HEK293 (cell line): ENCODE results near the gene TBCA.

Experiments
- CTCF ChIA-PET: fragments of 350-600 bp; formaldehyde crosslinking; extraction: SDS; loops from one replicate; lab custom pipeline; 2021; ENCODE audit warnings: antibody characterized with exemption; lab: Yijun Ruan, JAX
- POLR2A ChIA-PET: fragments of 300-600 bp; formaldehyde crosslinking; extraction: SDS; loops from one replicate; lab custom pipeline; 2020; ENCODE audit warnings: antibody characterized with exemption, inconsistent platforms; lab: Yijun Ruan, JAX
- H3K27ac ChIP-seq: fragments of 200-500 bp; sonication (Bioruptor generic); 2 replicates; pipeline ENCODE4 v1.5.1; 2014; ENCODE audit warnings: low read depth, low read length, control low read depth, inconsistent platforms; ENCODE audit errors: extremely low read depth
- H3K36me3 ChIP-seq, 2 experiments: fragments of 200-500 bp in 1 of 2; sonication (Bioruptor generic) in 1 of 2; 1 replicate in 1 of 2; 2 replicates in 1 of 2; pipeline ENCODE4 v1.5.1; 2014 to 2017; ENCODE audit warnings: inconsistent platforms in 2 of 2, low read length in 2 of 2; ENCODE audit not compliant: control insufficient read depth in 2 of 2, insufficient read depth in 1 of 2
- H3K4me1 ChIP-seq: fragments of 200-500 bp; sonication (Bioruptor generic); 2 replicates; pipeline ENCODE4 v1.5.1; 2014; ENCODE audit warnings: mild to moderate bottlenecking, low read length, inconsistent platforms; ENCODE audit not compliant: control insufficient read depth, insufficient read depth
- H3K4me3 ChIP-seq: 2 replicates; pipeline ENCODE4 v1.5.1; 2011; ENCODE audit warnings: low read depth, mild to moderate bottlenecking, control low read depth, low read length, moderate library complexity
- H3K9me3 ChIP-seq: fragments of 200-500 bp; sonication (Bioruptor generic); 2 replicates; pipeline ENCODE4 v1.5.1; 2014; ENCODE audit warnings: low read depth, low read length, inconsistent platforms; ENCODE audit not compliant: control insufficient read depth, insufficient read depth
- HOXD13 ChIP-seq: sonication (generic); formaldehyde crosslinking; IDR thresholded peaks from 2 replicates; pipeline ENCODE4 v1.8.0; 2022; ENCODE audit warnings: missing genetic modification reagents, borderline replicate concordance
- OVOL3 ChIP-seq: fragments of 450-650 bp; formaldehyde crosslinking; IDR thresholded peaks from 2 replicates; pipeline ENCODE4 v1.5.1; 2016; ENCODE audit warnings: missing biosample characterization, missing genetic modification characterization
- SALL2 ChIP-seq: fragments of 450-650 bp; formaldehyde crosslinking; IDR thresholded peaks from 2 replicates; pipeline ENCODE4 v1.5.0; 2017; ENCODE audit warnings: missing biosample characterization, mild to moderate bottlenecking, missing genetic modification characterization, borderline replicate concordance
- SETDB1 ChIP-seq: IDR thresholded peaks from one replicate; pipeline ENCODE4 v1.6.1; 2017; ENCODE audit warnings: mild to moderate bottlenecking, low read length, moderate library complexity, mixed read lengths; ENCODE audit not compliant: insufficient read length
- ZBTB17 ChIP-seq: fragments of 450-650 bp; formaldehyde crosslinking; IDR thresholded peaks from 2 replicates; pipeline ENCODE4 v1.5.1; 2016; ENCODE audit warnings: missing biosample characterization, missing genetic modification characterization
- ZBTB21 ChIP-seq: fragments of 450-650 bp; formaldehyde crosslinking; IDR thresholded peaks from 2 replicates; pipeline ENCODE4 v1.5.1; 2017; ENCODE audit warnings: missing biosample characterization, missing genetic modification characterization
- ZNF114 ChIP-seq: fragments of 450-650 bp; formaldehyde crosslinking; IDR thresholded peaks from 2 replicates; pipeline ENCODE4 v1.5.0; 2017; ENCODE audit warnings: missing biosample characterization, missing genetic modification characterization
- ZNF2 ChIP-seq: fragments of 450-650 bp; formaldehyde crosslinking; IDR thresholded peaks from 2 replicates; pipeline ENCODE4 v1.5.1; 2016; ENCODE audit warnings: missing biosample characterization, missing genetic modification characterization
- ZNF248 ChIP-seq: fragments of 450-650 bp; formaldehyde crosslinking; IDR thresholded peaks from 2 replicates; pipeline ENCODE4 v1.5.1; 2017; ENCODE audit warnings: missing biosample characterization, missing genetic modification characterization
- ZNF274 ChIP-seq, 2 experiments: fragments of 200-500 bp in 1 of 2; fragments of 450-650 bp in 1 of 2; sonication (Bioruptor generic) in 1 of 2; formaldehyde crosslinking in 1 of 2; IDR thresholded peaks; 2 replicates each; pipeline versions ENCODE4 v1.5.1 to v1.6.1; 2014 to 2016; ENCODE audit warnings: borderline replicate concordance in 1 of 2, inconsistent platforms in 1 of 2, low read length in 1 of 2, missing biosample characterization in 1 of 2, missing genetic modification characterization in 1 of 2
- ZNF292 ChIP-seq: fragments of 450-650 bp; formaldehyde crosslinking; IDR thresholded peaks from 2 replicates; pipeline ENCODE4 v1.5.1; 2016; ENCODE audit warnings: low read depth, missing biosample characterization, missing genetic modification characterization, borderline replicate concordance
- ZNF521 ChIP-seq: fragments of 450-650 bp; formaldehyde crosslinking; IDR thresholded peaks from 2 replicates; pipeline ENCODE4 v1.5.1; 2017; ENCODE audit warnings: missing biosample characterization, mild to moderate bottlenecking, missing genetic modification characterization
- ZNF621 ChIP-seq: fragments of 450-650 bp; formaldehyde crosslinking; IDR thresholded peaks from 2 replicates; pipeline ENCODE4 v1.5.1; 2017; ENCODE audit warnings: missing biosample characterization, missing genetic modification characterization
- ZNF76 ChIP-seq: fragments of 450-650 bp; formaldehyde crosslinking; IDR thresholded peaks from 2 replicates; pipeline ENCODE4; 2016; ENCODE audit warnings: low read depth, missing biosample characterization, missing genetic modification characterization, borderline replicate concordance
- ZNF791 ChIP-seq: fragments of 450-650 bp; formaldehyde crosslinking; IDR thresholded peaks from 2 replicates; pipeline ENCODE4 v1.5.1; 2016; ENCODE audit warnings: missing biosample characterization, missing genetic modification characterization
- ZNF843 ChIP-seq: fragments of 450-650 bp; formaldehyde crosslinking; IDR thresholded peaks from 2 replicates; pipeline ENCODE4 v1.5.1; 2016; ENCODE audit warnings: missing biosample characterization, missing genetic modification characterization
- TF ChIP-seq, protein P1 (sequence below): fragments of 450-650 bp; formaldehyde crosslinking; IDR thresholded peaks from 2 replicates; pipeline ENCODE4 v1.5.1; 2016; ENCODE audit warnings: missing biosample characterization, missing genetic modification characterization
- TF ChIP-seq, protein P2 (sequence below): fragments of 450-650 bp; formaldehyde crosslinking; IDR thresholded peaks from 2 replicates; pipeline ENCODE4 v1.5.1; 2017; ENCODE audit warnings: missing biosample characterization, missing genetic modification characterization
- TF ChIP-seq, protein P3 (sequence below): fragments of 450-650 bp; formaldehyde crosslinking; IDR thresholded peaks from 2 replicates; pipeline ENCODE4 v1.5.1; 2016; ENCODE audit warnings: missing biosample characterization, missing genetic modification characterization
- TF ChIP-seq, protein P4 (sequence below): fragments of 450-650 bp; formaldehyde crosslinking; IDR thresholded peaks from 2 replicates; pipeline ENCODE4 v1.5.1; 2016; ENCODE audit warnings: missing biosample characterization, missing genetic modification characterization

Gene TBCA

GRCh38 chr5:77733130-77733529 is 43.0 kb downstream of the TBCA start:
- Histone ChIP-seq H3K4me3 (no peak overlapping the region), H3K4me1 (peaks cover 3% of the 10 kb centered on the region; the same call in 1 of the 2 replicates), H3K27ac (no peak overlapping the region), H3K9me3 (no peaks in the 10 kb centered on the region), H3K36me3 (no peaks in the 10 kb centered on the region; a peak in 1 of 3 replicates)
- no peak for TF ChIP-seq ZNF76 (tag by site-specific recombination)
- no peak for TF ChIP-seq ZNF114
- POLR2A ChIA-PET = interaction anchor here (1.1 kb wide), 1 partner anchor 8 kb away, joined by 3 read pairs; no protein-coding TSS in a partner anchor
- CTCF ChIA-PET = no interaction called here

DNA sequence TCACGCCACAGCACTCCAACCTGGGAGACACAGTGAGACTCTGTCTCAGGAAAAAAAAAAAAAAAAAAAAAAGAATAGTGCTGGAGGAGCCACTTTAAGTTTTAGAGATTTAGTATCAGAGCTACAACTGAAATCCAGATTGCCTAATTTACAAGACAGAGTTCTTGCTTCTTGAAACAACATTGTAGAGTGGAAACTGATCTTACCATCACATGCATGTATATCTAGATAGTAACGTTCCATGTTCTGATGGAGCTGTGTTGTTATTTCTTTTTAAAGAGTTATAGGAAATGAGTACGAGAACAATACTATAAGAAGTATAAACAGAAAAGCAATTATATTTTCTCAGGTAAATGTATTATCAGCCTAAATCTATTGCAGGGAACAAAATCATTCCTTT is 48.9 kb downstream of the TBCA start:
- H3K36me3 ChIP-seq = peaks cover 0 to 5% of the 10 kb centered on the region in 2 experiments; a peak in 1 of 3 replicates
- H3K4me1 ChIP-seq = peaks cover 3% of the 10 kb centered on the region; the same call in 1 of the 2 replicates
- ChIA-PET CTCF (interaction anchor here (0.7 kb wide), 1 partner anchor 1534 kb away, joined by 3 read pairs; no protein-coding TSS in a partner anchor), POLR2A (interaction anchor here (0.6 kb wide), 1 partner anchor 107 kb away, joined by 3 read pairs; no protein-coding TSS in a partner anchor)
- no peak for TF ChIP-seq ZBTB17 (tag by site-specific recombination)
- TF ChIP-seq, protein P1, sequence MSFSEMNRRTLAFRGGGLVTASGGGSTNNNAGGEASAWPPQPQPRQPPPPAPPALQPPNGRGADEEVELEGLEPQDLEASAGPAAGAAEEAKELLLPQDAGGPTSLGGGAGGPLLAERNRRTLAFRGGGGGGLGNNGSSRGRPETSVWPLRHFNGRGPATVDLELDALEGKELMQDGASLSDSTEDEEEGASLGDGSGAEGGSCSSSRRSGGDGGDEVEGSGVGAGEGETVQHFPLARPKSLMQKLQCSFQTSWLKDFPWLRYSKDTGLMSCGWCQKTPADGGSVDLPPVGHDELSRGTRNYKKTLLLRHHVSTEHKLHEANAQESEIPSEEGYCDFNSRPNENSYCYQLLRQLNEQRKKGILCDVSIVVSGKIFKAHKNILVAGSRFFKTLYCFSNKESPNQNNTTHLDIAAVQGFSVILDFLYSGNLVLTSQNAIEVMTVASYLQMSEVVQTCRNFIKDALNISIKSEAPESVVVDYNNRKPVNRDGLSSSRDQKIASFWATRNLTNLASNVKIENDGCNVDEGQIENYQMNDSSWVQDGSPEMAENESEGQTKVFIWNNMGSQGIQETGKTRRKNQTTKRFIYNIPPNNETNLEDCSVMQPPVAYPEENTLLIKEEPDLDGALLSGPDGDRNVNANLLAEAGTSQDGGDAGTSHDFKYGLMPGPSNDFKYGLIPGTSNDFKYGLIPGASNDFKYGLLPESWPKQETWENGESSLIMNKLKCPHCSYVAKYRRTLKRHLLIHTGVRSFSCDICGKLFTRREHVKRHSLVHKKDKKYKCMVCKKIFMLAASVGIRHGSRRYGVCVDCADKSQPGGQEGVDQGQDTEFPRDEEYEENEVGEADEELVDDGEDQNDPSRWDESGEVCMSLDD = no peak
- TF ChIP-seq, protein P2, sequence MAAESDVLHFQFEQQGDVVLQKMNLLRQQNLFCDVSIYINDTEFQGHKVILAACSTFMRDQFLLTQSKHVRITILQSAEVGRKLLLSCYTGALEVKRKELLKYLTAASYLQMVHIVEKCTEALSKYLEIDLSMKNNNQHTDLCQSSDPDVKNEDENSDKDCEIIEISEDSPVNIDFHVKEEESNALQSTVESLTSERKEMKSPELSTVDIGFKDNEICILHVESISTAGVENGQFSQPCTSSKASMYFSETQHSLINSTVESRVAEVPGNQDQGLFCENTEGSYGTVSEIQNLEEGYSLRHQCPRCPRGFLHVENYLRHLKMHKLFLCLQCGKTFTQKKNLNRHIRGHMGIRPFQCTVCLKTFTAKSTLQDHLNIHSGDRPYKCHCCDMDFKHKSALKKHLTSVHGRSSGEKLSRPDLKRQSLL (tag by site-specific recombination) = no peak
- no peak for TF ChIP-seq ZNF621 (tag by site-specific recombination)
- TF ChIP-seq ZNF843 (tag by site-specific recombination) = no peak
- no peak for TF ChIP-seq SETDB1
- no peak for TF ChIP-seq SALL2 (tag by site-specific recombination)
- no peak for TF ChIP-seq HOXD13
- TF ChIP-seq ZNF791 (tag by site-specific recombination) = no peak
- no peak for TF ChIP-seq OVOL3 (tag by site-specific recombination)
- TF ChIP-seq, protein P3, sequence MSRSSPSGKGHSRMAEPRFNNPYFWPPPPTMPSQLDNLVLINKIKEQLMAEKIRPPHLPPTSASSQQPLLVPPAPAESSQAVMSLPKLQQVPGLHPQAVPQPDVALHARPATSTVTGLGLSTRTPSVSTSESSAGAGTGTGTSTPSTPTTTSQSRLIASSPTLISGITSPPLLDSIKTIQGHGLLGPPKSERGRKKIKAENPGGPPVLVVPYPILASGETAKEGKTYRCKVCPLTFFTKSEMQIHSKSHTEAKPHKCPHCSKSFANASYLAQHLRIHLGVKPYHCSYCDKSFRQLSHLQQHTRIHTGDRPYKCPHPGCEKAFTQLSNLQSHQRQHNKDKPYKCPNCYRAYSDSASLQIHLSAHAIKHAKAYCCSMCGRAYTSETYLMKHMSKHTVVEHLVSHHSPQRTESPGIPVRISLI (tag by site-specific recombination) = no peak
- no peak for TF ChIP-seq ZBTB21 (tag by site-specific recombination)
- no peak for TF ChIP-seq ZNF292 (tag by site-specific recombination)
- no peak for TF ChIP-seq ZNF521 (tag by site-specific recombination)
- TF ChIP-seq ZNF2 (tag by site-specific recombination) = no peak
- TF ChIP-seq ZNF248 = no peak
- TF ChIP-seq, protein P4, sequence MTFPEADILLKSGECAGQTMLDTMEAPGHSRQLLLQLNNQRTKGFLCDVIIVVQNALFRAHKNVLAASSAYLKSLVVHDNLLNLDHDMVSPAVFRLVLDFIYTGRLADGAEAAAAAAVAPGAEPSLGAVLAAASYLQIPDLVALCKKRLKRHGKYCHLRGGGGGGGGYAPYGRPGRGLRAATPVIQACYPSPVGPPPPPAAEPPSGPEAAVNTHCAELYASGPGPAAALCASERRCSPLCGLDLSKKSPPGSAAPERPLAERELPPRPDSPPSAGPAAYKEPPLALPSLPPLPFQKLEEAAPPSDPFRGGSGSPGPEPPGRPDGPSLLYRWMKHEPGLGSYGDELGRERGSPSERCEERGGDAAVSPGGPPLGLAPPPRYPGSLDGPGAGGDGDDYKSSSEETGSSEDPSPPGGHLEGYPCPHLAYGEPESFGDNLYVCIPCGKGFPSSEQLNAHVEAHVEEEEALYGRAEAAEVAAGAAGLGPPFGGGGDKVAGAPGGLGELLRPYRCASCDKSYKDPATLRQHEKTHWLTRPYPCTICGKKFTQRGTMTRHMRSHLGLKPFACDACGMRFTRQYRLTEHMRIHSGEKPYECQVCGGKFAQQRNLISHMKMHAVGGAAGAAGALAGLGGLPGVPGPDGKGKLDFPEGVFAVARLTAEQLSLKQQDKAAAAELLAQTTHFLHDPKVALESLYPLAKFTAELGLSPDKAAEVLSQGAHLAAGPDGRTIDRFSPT (tag by site-specific recombination) = no peak
- no peak for TF ChIP-seq ZNF274 (IDR thresholded peaks at IDR 0.05; ENCODE audit: low read length)
- TF ChIP-seq ZNF274 (tag by site-specific recombination; IDR thresholded peaks at IDR 0.05; ENCODE audit: borderline replicate concordance) = no peak
- H3K27ac ChIP-seq = no peak overlapping the region
- H3K4me3 ChIP-seq = no peak overlapping the region
- H3K9me3 ChIP-seq = no peaks in the 10 kb centered on the region
